GM18861 (cell line): ENCODE results near the gene SIK1.
A peak's percentile ranks its signal among the peaks of the same experiment; 100 is the strongest.
"Not testable (repeated sequence)": the region's sequence is repeated elsewhere in the genome, so short reads cannot be mapped to it uniquely, and the experiment has no call there.

Experiments used
- ATAC-seq: cut with Tn5 transposase; IDR thresholded peaks from one replicate; pipeline ENCODE4 v1.9.1; 2021; ENCODE audit not compliant: unreplicated experiment

SIK1 gene

GRCh38 chr21:43426404-43427241 lies at the start of gene SIK1:
Gene SIK1 (minus strand): TSS chr21:43427131. CDS start chr21:43426178, 953 bp downstream.
- peak; percentile 17 for ATAC-seq

- not testable (repeated sequence) for ATAC-seq
Observed at GRCh38 chr21:43471597-43472242, 44.8 kb upstream of the SIK1 start.

- not testable (repeated sequence) for ATAC-seq
Observed at GRCh38 chr21:43469719-43470458, 43.0 kb upstream of the SIK1 start.

GRCh38 chr21:43467785-43468184 lies 40.9 kb upstream of the SIK1 start:
- no peak for ATAC-seq

- not testable (repeated sequence) for ATAC-seq
Observed at GRCh38 chr21:43465159-43465558, 38.2 kb upstream of the SIK1 start.

GRCh38 chr21:43463498-43464261 lies 36.7 kb upstream of the SIK1 start:
- ATAC-seq, result not testable (repeated sequence)

- ATAC-seq, result not testable (repeated sequence)
Observed at GRCh38 chr21:43462932-43463331, 36.0 kb upstream of the SIK1 start.

- not testable (repeated sequence) for ATAC-seq
Observed at GRCh38 chr21:43460475-43460874, 33.5 kb upstream of the SIK1 start.

GRCh38 chr21:43458995-43459394 lies 32.1 kb upstream of the SIK1 start:
- not testable (repeated sequence) for ATAC-seq

GRCh38 chr21:43456616-43457314 lies 29.8 kb upstream of the SIK1 start:
- ATAC-seq, result not testable (repeated sequence)

- ATAC-seq, result not testable (repeated sequence)
Observed at GRCh38 chr21:43455717-43456116, 28.8 kb upstream of the SIK1 start.

GRCh38 chr21:43454176-43454575 lies 27.2 kb upstream of the SIK1 start:
- ATAC-seq, result not testable (repeated sequence)

- ATAC-seq, result not testable (repeated sequence)
Observed at GRCh38 chr21:43451850-43452249, 24.9 kb upstream of the SIK1 start.

- ATAC-seq, result not testable (repeated sequence)
Observed at GRCh38 chr21:43450287-43450686, 23.4 kb upstream of the SIK1 start.

GRCh38 chr21:43447353-43447977 lies 20.5 kb upstream of the SIK1 start:
- ATAC-seq, result not testable (repeated sequence)

GRCh38 chr21:43446277-43446932 lies 19.5 kb upstream of the SIK1 start:
- ATAC-seq, result not testable (repeated sequence)

- not testable (repeated sequence) for ATAC-seq
Observed at GRCh38 chr21:43444524-43444923, 17.6 kb upstream of the SIK1 start.

GRCh38 chr21:43442571-43442970 lies 15.6 kb upstream of the SIK1 start:
- ATAC-seq, result not testable (repeated sequence)
